Peyer's patch (tissue), 4 donors: ENCODE results near the gene UBC.

Source experiments
- POLR2A ChIP-seq, 2 donors: fragments of 450-650 bp; IDR thresholded peaks; one replicate each; pipeline ENCODE4 v1.5.1; 2017; ENCODE audit warnings: antibody characterized with exemption in 2 of 2, mild to moderate bottlenecking in 2 of 2, moderate library complexity in 2 of 2
- TF ChIP-seq, protein P1 (sequence below), 6 experiments: fragments of 450-650 bp in 4 of 6; fragments of 200-600 bp in 2 of 6; sonication (generic) in 1 of 6; IDR thresholded peaks; one replicate each; pipeline ENCODE4 v1.5.1; 2017 to 2019; ENCODE audit warnings: antibody characterized with exemption in 6 of 6, mild to moderate bottlenecking in 3 of 6, moderate library complexity in 1 of 6

DNA sequence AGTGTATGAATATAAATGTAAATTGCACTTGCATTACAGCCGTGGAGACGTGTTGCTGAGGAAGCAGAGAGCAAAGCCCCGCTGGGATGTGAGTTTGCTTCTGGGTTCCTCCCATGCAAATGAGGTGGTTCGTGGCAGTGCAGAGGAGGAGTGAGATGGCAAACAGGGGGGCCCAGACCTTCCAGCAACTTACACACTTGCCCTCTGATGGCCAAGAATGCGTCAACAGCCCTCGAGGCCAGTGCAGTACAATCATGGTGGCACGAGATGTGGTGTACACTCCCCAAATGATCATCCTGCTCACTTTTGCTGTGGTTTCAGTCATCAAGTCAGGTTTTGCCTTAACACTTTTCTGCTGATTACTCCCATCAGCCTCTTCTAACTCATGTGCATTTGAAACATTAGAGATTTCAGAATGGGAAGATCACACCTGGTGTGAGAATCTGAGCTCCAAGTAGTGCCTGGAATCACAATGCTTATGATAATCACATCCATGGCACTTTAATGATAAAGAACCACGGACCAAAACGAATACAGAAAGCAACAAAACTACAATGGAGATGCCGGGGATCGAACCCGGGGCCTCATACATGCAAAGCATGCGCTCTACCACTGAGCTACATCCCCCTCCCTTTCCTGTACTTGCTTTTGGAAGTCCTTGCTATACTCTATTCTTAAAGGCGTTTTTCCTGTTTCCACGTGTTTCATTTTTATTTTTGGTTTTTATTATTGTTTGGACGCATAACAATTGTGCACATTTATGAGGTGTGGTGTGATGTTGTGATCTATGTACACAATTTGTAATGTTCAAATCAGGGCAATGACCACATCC, 7.0 kb upstream of the UBC start:
- TF ChIP-seq, protein P1, sequence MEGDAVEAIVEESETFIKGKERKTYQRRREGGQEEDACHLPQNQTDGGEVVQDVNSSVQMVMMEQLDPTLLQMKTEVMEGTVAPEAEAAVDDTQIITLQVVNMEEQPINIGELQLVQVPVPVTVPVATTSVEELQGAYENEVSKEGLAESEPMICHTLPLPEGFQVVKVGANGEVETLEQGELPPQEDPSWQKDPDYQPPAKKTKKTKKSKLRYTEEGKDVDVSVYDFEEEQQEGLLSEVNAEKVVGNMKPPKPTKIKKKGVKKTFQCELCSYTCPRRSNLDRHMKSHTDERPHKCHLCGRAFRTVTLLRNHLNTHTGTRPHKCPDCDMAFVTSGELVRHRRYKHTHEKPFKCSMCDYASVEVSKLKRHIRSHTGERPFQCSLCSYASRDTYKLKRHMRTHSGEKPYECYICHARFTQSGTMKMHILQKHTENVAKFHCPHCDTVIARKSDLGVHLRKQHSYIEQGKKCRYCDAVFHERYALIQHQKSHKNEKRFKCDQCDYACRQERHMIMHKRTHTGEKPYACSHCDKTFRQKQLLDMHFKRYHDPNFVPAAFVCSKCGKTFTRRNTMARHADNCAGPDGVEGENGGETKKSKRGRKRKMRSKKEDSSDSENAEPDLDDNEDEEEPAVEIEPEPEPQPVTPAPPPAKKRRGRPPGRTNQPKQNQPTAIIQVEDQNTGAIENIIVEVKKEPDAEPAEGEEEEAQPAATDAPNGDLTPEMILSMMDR (IDR thresholded peaks at IDR 0.05) = no peak
- peak in 1 of 2 donors; percentile 10 for TF ChIP-seq POLR2A (IDR thresholded peaks at IDR 0.05)
